Kidney (tissue), 14 donors: ENCODE results near the gene NAA40. TPM values are rescaled to one million over a fixed set of nuclear protein-coding genes. Genes with fewer than 3 reads are reported as not detected.
"Not testable (repeated sequence)": the region's sequence is repeated elsewhere in the genome, so short reads cannot be mapped to it uniquely, and the experiment has no call there.

ENCODE experiments used
- DNase-seq, 5 donors: peaks; one replicate each; pipeline ENCODE4 v3.0.0-alpha.2; 2013 to 2020
- FAIRE-seq: peaks from 2 replicates; lab custom pipeline; 2012; peaks lifted over from hg19 to GRCh38; lab: Jason Lieb, UNC
- H3K27ac ChIP-seq, 2 donors: one replicate each; pipeline ENCODE4 v1.7.0; 2013; ENCODE audit warnings: low read depth in 2 of 2, low read length in 2 of 2, inconsistent platforms in 1 of 2
- H3K27me3 ChIP-seq: one replicate; pipeline ENCODE4 v1.7.1; 2013; ENCODE audit warnings: low read length, inconsistent platforms; ENCODE audit not compliant: control insufficient read depth, insufficient read depth
- H3K36me3 ChIP-seq, 3 donors: one replicate each; pipeline versions ENCODE4 v1.7.0 to v1.7.1; 2013; ENCODE audit warnings: low read length in 3 of 3, control low read depth in 1 of 3, inconsistent platforms in 1 of 3; ENCODE audit not compliant: insufficient read depth in 3 of 3, control insufficient read depth in 2 of 3
- H3K4me1 ChIP-seq, 3 donors: one replicate each; pipeline versions ENCODE4 v1.7.0 to v1.7.1; 2013; ENCODE audit warnings: low read length in 3 of 3, inconsistent platforms in 1 of 3, low read depth in 1 of 3; ENCODE audit not compliant: control insufficient read depth in 2 of 3, insufficient read depth in 2 of 3
- H3K4me3 ChIP-seq, 3 donors: one replicate each; pipeline versions ENCODE4 v1.7.0 to v1.8.1; 2013; ENCODE audit warnings: low read length in 3 of 3, control low read depth in 1 of 3, inconsistent platforms in 1 of 3
- H3K9ac ChIP-seq, 3 donors: one replicate each; pipeline versions ENCODE4 v1.7.0 to v1.7.1; 2013; ENCODE audit warnings: low read length in 3 of 3, control low read depth in 1 of 3, inconsistent platforms in 1 of 3
- H3K9me3 ChIP-seq, 3 donors: one replicate each; pipeline versions ENCODE4 v1.7.0 to v1.7.1; 2013; ENCODE audit warnings: low read length in 3 of 3, control low read depth in 1 of 3, inconsistent platforms in 1 of 3; ENCODE audit not compliant: control insufficient read depth in 2 of 3, insufficient read depth in 1 of 3
- intact Hi-C: fragments of 100-400 bp; cut with DNase I; formaldehyde crosslinking; loops from one replicate; pipeline ENCODE4 v1.11.1; 2022
- polyA plus RNA-seq: library from polyadenylated mRNA; stranded (reverse); fragments of 350-450 nt; fragmentation: Illumina TruSeq; extraction: RNeasy Lipid Tissue Mini Kit (QIAGEN cat#74804); gene quantifications from one replicate; pipeline ENCODE4 v1.2.3, GENCODE V29; 2014; ENCODE audit warnings: low read depth, low replicate concordance; ENCODE audit not compliant: insufficient read depth
- total RNA-seq: library from RNA; stranded (reverse); fragmentation: NEBNext Ultra II Directional; extraction: Animal tissue kit (Norgen Biotek cat#: 25700); gene quantifications from one replicate; pipeline ENCODE4 v1.2.1, GENCODE V29; 2021
- TF ChIP-seq, protein P1 (sequence below): IDR thresholded peaks from 3 replicates; pipeline ENCODE4 v1.5.1; 2012; ENCODE audit warnings: mild to moderate bottlenecking, moderate library complexity, borderline replicate concordance; ENCODE audit not compliant: insufficient read depth; ENCODE audit errors: extremely low read depth
- donor health status: control.
- donor health status: control.
- donor health status: control.
- donor health status: control.
- donor health status: control.
- donor health status: DM: yes; HTN: yes; CAD: no.
- donor health status: Normal renal cell carcinoma (clear cell type).

NAA40 gene
- total and polyA plus RNA-seq, 2 donors from 2014 or later: 11.8 to 27.2 TPM

DNA sequence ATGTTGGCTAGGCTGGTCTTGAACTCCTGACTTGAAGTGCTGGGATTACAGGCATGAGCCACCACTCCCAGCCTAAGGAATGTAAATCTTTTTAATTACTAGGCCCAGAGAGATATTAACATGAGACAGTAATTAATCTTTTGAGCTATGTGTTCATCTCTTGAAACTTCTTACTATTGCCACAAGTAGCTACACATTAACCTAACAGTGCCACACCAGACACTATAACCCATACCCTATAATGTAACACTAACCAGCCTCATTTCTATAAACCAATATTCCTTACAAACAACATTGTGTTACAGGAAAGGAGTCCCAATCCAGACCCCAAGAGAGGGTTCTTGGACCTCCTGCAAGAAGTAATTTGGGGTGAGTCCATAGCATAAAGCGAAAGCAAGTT lies 27.6 kb downstream of the NAA40 start:
- H3K27ac ChIP-seq: no peak overlapping the region
- DNase-seq (no peak), FAIRE-seq (no peak)
- H3K4me1 ChIP-seq: no peaks in the 10 kb centered on the region
- H3K9ac ChIP-seq: no peak overlapping the region
- H3K4me3 ChIP-seq: no peak overlapping the region
- H3K9me3 ChIP-seq: no peaks in the 10 kb centered on the region
- TF ChIP-seq, protein P1, sequence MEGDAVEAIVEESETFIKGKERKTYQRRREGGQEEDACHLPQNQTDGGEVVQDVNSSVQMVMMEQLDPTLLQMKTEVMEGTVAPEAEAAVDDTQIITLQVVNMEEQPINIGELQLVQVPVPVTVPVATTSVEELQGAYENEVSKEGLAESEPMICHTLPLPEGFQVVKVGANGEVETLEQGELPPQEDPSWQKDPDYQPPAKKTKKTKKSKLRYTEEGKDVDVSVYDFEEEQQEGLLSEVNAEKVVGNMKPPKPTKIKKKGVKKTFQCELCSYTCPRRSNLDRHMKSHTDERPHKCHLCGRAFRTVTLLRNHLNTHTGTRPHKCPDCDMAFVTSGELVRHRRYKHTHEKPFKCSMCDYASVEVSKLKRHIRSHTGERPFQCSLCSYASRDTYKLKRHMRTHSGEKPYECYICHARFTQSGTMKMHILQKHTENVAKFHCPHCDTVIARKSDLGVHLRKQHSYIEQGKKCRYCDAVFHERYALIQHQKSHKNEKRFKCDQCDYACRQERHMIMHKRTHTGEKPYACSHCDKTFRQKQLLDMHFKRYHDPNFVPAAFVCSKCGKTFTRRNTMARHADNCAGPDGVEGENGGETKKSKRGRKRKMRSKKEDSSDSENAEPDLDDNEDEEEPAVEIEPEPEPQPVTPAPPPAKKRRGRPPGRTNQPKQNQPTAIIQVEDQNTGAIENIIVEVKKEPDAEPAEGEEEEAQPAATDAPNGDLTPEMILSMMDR: no peak
- H3K36me3 ChIP-seq: no peaks in the 10 kb centered on the region
- H3K27me3 ChIP-seq: no peaks in the 10 kb centered on the region
- intact Hi-C loops: no loop called here

- H3K36me3 ChIP-seq: no peaks in the 10 kb centered on the region
- H3K9ac ChIP-seq: no peak overlapping the region
- no peaks in the 10 kb centered on the region for H3K4me1 ChIP-seq
- no peaks in the 10 kb centered on the region for H3K9me3 ChIP-seq
- H3K27me3 ChIP-seq: no peaks in the 10 kb centered on the region
- FAIRE-seq (no peak), DNase-seq (no peak)
- H3K4me3 ChIP-seq: no peak overlapping the region
- intact Hi-C loops: no loop called here
- no peak overlapping the region for H3K27ac ChIP-seq
- TF ChIP-seq, protein P1: no peak
Measured at GRCh38 chr11:63969461-63969860, 30.7 kb downstream of the NAA40 start.

GRCh38 chr11:63970902-63971301 lies 32.1 kb downstream of the NAA40 start:
- H3K4me3 ChIP-seq: no peak overlapping the region
- TF ChIP-seq, protein P1: no peak
- no peaks in the 10 kb centered on the region for H3K36me3 ChIP-seq
- no peak for DNase-seq
- FAIRE-seq: no peak
- H3K9ac ChIP-seq: no peak overlapping the region
- intact Hi-C loops: no loop called here
- H3K27me3 ChIP-seq: no peaks in the 10 kb centered on the region
- H3K4me1 ChIP-seq: peaks cover 0 to 4% (median 0%) of the 10 kb centered on the region in 3 donors
- no peaks in the 10 kb centered on the region for H3K9me3 ChIP-seq
- no peak overlapping the region for H3K27ac ChIP-seq

DNA sequence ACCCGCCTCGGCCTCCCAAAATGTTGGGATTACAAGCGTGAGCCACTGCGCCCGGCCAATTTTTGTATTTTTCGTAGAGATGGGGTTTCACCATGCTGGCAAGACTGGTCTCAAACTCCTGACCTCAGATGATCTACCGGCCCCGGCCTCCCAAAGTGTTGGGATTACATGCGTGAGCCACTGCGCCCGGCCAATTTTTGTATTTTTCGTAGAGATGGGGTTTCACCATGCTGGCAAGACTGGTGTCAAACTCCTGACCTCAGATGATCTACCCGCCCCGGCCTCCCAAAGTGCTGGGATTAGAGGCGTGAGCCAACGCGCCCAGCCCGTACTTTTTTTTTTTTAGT lies 35.1 kb downstream of the NAA40 start:
- FAIRE-seq, H3K9ac ChIP-seq, H3K27ac ChIP-seq, H3K9me3 ChIP-seq, H3K36me3 ChIP-seq, intact Hi-C loops, DNase-seq, H3K27me3 ChIP-seq: not testable (repeated sequence)
- peak overlapping the region in 1 of 3 donors; percentile 81 for H3K4me3 ChIP-seq
- peaks cover 0 to 11% (median 5%) of the 10 kb centered on the region in 3 donors for H3K4me1 ChIP-seq
